Embryonic facial prominence (tissue), 1 donor: ENCODE results near the gene GOLGA8R.
A peak's percentile ranks its signal among the peaks of the same experiment; 100 is the strongest.
"Not testable (repeated sequence)": the region's sequence is repeated elsewhere in the genome, so short reads cannot be mapped to it uniquely, and the experiment has no call there.

Experiments
- DNase-seq: peaks from one replicate; pipeline ENCODE4 v3.0.0-alpha.2; 2016; ENCODE audit errors: extremely low spot score

GOLGA8R gene, protein sequence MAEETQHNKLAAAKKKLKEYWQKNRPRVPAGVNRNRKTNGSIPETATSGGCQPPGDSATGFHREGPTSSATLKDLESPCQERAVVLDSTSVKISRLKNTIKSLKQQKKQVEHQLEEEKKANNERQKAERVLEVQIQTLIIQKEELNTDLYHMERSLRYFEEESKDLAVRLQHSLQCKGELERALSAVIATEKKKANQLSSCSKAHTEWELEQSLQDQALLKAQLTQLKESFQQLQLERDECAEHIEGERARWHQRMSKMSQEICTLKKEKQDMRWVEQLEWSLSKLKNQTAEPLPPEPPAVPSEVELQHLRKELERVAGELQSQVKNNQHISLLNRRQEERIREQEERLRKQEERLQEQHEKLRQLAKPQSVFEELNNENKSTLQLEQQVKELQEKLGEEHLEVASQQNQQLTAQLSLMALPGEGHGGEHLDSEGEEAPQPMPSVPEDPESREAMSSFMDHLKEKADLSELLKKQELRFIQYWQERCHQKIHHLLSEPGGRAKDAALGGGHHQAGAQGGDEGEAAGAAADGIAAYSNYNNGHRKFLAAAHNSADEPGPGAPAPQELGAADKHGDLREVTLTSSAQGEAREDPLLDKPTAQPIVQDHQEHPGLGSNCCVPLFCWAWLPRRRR

DNA sequence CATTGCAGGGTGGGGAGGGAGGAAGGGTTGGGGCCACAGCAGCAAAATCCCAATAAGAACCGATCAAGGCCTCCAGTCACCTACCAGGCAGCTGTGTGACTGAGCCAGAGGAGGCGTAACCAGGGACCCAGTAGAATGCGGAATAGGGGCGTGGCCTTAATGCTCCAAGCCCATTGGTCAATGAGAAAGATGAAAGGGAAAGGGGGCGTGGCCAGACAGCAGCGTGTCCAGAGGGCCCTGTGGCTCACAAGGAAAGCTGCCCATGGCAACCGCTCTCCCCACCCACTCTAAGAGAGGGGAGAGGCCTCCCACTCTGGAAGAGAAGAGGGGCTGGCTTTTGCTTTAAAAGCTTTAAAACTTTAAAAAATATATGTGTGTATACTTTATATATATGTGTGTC is at the start of gene GOLGA8R:
Gene GOLGA8R (minus strand): TSS at position 101 of the 400 bp plus-strand sequence. CDS start 98 bp downstream, at position 3.
- DNase-seq, result not testable (repeated sequence)

DNA sequence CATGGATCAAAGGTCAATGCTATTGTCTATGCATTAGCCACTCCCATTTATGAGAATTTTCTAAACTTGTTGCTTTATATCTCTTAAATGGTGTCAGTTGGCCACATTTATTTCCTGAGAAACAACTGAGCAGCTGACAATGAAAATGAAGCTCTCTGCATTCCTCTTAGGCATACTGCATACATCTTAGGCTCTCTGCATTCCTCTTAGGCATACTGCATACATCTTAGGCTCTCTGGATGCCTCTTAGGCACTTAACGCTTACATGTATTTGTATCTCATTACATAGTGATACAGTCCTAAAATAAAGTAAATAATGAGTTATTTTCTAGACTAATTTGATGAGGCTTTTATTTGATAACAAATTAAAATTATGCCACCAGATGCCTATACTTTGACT is 49.8 kb upstream of the GOLGA8R start:
- DNase-seq, result not testable (repeated sequence)

DNA sequence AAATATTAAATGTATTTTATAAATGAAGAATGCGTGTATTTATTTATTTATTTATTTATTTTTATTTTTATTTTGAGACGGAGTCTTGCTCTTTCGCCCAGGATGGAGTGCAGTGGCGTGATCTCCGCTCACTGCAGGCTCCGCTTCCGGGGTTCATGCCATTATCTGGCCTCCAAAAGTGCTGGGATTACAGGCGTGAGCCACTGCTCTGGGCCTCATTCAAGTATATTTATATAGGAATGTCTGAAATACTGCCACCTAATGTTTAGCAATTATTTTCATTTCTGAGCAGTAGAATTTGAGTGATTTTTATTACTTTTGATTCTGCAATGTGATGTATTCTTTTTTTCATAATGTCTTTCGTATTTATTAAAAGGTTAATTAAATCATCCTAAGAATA is 48.1 kb upstream of the GOLGA8R start:
- DNase-seq, result not testable (repeated sequence)

DNA sequence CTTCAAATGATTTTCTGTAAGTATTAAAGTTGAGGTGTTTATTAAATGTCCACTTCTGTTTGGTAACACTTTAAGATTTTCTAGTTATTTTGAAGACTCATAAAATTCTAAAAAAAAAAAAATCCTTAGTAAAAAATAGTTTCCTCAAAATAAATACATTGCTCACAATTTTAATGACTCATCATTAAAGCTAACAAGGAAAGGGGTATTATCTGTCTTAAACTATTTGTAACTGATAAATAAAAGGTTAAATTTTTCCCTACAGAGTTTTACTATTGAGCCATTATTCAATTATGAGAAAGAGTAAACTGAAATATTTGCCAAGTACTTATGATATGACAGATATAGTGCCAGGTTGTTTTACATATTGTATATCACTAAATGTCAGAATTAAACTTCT is 38.6 kb upstream of the GOLGA8R start:
- not testable (repeated sequence) for DNase-seq

DNA sequence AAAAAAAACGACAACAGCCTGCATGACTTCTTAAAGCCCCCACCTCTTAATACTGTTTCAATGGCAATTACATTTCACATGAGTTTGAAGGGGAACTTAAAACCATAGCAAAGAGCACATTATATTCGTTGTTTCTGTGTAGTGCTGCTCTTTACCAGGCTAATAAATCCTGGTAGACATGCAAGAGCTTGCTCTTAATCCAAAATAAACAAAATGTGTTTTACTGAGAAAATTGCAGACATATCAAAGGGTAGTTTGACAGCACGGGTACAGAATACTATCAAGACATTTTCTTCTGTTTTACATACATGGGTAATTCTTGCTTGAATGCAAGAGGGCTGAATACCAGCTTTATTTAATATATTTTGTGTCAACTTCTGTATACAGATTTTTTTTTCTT is 24.3 kb upstream of the GOLGA8R start:
- not testable (repeated sequence) for DNase-seq

DNA sequence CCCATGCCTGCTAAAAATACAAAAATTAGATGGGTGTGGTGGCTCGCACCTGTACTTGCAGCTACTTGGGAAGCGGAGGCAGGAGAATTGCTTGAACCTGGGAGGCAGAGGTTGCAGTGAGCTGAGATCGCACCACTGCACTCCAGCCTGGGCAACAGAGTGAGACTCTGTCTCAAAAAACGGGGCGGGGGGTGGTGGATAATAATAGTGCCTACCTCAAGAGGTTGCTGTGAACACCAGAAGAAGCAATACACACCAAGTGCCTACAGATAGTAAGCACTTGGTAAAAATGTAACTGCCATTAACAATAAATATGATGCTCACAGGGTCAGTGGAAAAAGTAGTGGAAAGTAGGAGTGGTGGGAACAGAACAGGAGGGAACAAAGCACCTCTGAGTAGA is 21.8 kb upstream of the GOLGA8R start:
- not testable (repeated sequence) for DNase-seq

DNA sequence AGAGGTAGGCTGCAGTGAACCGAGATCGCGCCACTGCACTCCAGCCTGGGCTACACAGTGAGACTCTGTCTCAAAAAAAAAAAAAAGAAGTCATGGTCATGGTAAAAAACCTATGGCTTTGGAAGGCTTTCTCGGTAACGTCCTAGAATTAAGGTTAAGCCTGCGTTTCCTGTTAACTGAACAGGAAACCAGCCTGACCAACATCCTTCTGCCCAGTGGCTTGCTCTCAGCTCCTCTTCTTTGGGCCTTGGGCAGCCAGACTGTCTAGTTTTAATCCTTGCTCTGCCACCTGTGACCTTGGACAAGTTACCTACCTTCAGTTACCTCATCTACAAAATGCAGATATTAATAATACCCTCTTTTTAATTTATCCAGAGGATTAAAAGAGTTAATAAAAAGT is 6.7 kb upstream of the GOLGA8R start:
- not testable (repeated sequence) for DNase-seq

DNA sequence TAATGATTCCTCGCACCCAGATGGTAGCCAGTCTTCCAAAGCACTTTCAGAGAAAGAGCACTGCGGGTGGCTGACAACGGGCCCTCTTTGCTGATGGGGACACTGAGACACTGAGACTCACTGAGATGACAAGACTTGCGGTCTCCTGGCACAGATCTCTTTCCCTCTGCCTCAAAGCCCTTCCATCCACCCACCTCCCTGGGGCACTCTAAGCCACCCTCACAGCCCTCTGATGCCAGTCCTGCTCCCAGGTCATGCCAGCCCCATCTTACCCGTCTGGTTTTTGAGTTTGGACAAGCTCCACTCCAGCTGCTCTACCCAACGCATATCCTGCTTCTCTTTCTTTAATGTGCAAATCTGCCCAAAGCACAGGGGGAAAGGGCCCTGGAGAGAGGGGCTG is 6.4 kb downstream of the GOLGA8R start:
- DNase-seq, result not testable (repeated sequence)

DNA sequence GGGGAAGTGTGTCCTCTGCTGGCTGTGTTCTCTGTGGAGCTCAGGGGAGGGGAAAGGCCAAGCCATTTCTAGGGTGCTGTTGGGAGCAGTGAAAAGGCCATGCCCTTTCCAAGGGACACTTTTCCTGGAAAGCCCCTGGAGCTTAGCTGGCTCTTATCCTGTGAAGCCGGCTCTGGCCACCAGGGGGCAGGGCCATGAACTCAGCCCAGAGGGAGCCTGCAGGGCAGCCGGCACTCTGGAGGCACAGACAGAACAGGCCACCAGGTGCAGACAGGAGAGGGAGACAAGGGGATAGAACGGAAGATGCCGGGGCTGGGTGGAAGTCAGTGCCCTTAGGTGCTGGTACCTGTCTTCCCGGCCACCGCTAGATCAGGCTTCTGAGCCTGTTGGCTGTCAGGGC is 15.1 kb downstream of the GOLGA8R start:
- DNase-seq, result not testable (repeated sequence)

DNA sequence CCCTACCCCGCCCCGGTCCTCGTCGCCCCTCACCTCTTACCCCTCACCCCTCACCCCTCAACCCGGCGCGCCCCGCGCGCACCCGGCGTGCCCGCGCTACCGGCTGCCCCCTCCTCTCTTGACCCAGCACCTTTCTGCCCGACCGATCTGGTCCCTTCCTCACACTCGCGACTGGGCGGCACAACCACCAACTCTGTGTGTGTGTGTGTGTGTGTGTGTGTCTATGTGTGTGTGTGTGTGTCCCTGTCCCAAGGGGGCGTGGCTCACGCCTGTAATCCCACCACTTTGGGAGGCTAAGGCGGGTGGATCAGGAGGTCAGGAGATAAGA is 20.4 kb downstream of the GOLGA8R start:
- not testable (repeated sequence) for DNase-seq

DNA sequence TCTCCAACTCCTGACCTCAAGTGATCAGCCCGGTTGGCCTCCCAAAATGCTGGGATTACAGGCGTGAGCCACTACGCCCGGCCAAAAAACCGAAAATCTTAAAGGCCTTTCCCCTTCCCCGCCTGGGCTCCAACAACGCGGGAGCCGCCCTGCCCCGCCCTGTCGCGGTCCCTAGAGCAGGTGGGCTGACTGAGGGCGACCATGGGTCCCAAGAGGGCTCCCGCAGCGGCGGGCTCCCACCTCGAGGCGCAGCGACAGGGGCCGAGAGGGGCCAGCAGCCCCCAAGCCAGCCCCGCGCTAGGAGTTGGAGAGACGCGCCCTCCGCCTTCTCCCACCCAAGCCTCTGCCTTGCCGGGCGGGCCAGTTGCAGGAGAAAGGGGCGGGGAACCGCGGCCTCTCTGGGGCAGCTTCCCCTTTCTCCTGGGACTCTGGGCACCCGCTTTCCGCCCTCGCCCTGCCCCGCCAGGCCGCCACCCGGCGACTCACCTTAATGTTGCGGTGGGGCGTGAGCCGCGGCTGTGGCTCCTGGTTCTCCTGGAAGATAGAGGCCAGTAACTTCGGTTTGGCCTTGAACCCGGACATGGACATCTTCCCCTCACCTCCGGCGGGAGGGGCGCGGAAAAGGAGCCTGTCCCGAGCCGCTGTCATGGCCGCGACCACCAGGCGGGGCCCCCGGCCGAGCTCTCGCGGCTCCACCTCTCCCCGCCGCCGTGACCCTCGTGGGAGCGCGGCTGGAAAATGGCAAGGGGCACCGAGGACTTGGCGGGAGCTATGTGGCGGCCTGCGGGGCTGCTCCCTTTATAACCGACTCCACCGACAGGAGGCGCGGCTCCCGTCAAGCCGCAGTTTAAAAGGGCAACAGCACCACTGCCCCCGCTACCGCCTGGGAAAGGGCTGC is 21.0 kb downstream of the GOLGA8R start, which contains the start of gene CHRFAM7A:
Gene CHRFAM7A (minus strand): TSS at position 775 of the 898 bp plus-strand sequence. CDS start 10,189 bp downstream, outside the sequence.
- not testable (repeated sequence) for DNase-seq

DNA sequence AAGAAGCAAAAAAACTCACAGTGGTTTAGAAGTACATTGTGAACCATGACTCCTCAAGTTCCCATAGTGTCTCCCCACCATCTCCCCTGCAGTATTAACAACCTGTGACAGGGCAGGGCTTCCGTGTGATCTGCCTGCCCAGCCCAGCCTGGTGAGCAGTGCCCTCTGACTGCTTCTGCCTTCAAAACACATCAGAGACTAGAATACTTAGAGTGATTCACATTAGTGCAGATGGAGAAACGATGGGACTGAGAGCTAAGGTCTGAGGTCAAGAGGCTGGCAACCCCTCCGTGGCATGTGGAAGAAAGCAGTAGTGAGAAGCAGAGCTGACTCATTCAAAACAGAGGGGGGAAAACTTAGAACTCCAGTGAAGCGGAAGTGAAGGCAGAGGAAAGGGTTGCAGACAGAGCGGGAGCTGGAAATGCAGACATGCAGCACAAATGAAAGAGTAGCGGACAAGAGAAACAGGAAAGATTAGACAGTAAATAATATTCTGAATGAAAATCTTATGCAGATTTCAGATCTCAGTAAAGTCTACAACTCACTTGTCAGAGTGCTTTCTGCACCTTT is 27.7 kb downstream of the GOLGA8R start:
- not testable (repeated sequence) for DNase-seq

DNA sequence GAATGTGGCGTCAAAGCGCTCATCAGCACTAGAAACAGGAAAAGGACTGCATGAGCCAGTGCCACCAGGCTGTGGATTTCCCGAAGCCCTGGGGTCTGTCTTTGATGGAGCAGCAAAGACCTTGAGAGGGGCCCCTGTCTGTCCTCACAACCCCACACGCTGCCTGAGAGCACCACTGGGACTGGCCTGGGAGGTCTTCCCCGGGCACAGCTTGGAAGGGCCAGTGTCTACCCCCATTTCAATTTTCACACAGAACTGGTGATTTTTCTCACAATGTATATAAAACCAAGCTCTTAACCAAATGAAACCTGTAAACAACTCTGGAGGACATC is 37.0 kb downstream of the GOLGA8R start:
- DNase-seq, result not testable (repeated sequence)

DNA sequence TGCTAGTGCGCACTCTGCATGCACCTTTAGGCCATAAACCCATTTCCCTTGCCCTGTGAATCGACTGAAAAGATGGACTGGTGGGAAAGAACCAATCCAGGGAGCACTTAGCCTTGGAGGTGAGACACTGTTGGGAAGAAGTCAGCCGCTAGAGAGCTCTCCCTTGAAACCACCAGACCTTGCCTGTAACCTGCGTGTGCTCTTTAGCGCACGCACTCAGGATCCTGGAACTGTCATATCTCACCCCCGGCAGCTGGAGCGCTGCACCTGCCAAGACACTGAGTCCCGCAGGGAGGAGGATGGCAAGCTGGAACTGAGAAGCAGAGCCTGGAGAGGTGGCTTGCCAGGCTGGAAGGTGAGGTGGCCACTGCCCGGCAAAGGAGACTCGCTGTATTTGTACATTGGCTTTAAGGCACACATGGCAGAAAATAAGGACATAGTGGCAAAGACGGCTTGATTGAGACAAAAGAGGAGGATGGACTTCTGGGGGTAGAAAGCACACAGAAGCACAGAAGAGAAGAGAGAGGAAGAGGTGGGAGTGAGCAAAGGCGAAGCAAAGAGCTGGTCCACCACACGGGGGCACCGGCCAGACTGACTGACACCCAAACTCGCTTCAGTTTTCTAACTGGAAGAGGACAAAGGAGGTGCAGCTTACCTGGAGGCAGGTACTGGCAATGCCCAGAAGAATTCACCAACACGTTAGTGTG is 37.5 kb downstream of the GOLGA8R start:
- not testable (repeated sequence) for DNase-seq

DNA sequence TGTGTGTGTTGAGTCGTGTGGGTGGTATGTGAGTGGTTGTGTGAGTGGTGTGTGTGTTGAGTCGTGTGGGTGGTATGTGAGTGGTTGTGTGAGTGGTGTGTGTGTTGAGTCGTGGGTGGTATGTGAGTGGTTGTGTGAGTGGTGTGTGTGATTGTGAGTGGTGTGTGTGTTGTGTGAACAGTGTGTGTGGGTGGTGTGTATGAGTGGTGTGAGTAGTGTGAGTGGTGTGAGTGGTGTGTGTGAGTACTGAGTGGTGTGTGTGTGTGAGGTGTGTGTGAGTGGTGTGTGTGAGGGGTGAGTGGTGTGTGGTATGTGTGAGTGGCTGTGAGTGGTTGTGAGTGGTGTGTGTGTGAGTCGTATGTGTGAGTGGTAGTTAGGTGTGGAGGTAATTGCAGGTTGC is 38.2 kb downstream of the GOLGA8R start:
- DNase-seq, result peak; percentile 4

DNA sequence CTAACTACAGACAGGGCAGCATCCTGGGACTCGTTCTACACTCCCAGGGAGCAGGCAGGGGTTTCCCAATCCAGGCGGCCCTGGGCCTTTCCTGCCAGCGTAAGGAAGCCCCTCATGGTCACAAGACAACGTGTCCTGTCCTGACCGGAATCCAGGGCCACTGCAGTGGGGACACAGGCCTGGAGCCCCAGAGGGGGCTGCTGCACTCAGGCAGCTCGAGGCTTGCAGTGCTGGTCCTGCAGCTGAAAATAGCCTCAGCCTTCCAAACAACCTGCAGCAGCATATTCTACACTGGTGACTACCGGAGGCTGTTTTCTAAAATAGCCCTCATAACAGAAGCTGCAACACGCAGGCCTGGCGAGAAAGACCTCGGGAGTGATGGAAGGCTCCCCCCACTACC is 39.2 kb downstream of the GOLGA8R start:
- not testable (repeated sequence) for DNase-seq

DNA sequence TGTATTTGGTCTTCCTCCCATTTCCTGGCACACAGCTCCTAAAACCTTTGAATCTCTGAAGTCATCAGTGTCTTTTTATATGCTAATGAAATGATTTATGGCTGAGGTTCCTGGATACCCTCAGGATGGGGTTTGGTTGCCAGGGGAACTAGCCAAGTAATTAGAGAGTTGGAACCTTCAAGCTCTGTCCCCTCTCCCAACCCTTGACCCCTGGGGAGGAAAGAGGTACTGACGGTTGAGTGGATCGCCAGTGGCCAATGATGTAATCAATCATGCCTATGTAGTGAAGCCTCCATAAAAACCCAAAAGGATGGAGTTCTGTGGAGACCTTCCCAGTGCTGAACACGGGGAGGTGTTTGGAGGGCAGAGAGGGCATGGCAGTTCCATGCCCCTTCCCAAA is 45.8 kb downstream of the GOLGA8R start:
- not testable (repeated sequence) for DNase-seq

DNA sequence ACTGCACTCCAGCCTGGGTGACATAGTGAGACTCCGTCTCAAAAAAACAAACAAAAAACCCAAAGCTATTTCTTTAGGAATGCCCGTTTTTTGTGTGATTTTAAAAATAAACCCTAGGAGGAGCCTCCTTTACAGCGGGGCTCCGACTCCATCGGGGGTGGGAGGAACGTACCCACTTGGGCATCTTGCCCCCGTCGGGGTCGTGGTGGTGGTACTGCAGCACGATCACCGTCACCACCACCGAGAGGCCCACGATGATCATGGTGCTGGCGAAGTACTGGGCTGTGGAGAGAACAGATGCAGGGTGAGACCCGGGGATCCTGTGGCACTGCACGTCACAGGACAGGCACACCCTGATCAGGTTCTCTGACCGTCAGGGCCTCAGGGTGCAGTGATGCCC is 46.8 kb downstream of the GOLGA8R start:
- not testable (repeated sequence) for DNase-seq

DNA sequence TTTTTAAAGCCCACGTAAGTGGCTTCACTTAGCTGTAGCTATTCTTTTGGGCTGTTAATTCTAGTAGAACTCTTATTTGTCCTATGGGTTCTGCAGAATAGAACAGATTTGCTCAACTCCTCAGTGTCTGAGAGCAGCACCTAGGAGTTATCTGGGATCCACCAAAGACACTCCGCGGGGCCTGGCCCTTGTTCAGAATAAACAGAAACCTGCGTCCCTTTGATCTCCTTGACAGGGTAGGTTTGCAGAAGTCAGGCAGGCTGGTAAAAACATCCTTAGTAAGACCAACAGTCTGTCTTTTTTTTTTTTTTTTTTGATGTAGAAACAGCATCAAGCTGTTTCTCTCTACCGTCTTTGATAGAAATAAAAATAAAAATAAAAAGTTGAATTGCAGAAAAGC is 52.7 kb downstream of the GOLGA8R start:
- not testable (repeated sequence) for DNase-seq

DNA sequence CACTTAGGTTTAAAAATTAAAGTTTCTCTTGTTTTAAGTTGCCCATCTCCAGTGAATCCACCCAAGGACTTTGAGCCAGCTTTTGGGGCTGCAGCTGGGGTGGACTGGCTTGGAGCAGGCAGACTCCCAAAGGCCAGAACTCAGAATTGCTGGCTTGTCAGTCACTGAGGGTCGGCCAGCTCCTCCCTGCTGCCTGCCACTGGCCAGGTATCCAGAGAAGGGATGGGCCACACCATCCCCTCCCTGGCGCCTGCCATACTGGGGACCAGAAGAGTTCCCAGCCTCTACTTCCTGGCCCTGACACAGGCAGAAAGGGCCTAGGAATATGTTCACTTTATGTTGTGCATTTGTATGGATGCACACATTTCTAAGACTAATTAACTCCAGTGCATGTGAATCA is 53.1 kb downstream of the GOLGA8R start:
- not testable (repeated sequence) for DNase-seq

DNA sequence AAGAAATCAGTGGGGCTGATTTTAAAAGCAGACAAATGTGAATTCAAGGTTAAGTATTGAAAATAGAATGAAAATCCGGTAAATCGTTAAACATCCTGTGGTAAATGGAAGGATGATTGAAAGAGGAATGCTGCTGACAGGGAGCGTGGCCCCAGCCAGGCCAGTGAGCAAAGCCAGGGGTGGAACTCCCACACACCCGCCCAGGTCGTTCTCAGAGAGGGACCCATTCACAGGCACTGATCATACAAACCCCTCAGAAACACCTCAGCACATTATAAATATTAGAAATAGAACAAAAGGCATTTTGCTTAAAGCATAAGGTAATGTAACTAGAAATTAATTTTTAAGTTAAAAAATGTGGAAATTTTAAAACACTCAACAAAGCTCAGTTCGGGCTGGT is 59.0 kb downstream of the GOLGA8R start:
- not testable (repeated sequence) for DNase-seq
